Endothelial cell of umbilical vein (primary cell): Measurements from ENCODE around the gene PRRT1. TPM values are rescaled to one million over a fixed set of nuclear protein-coding genes. Genes with fewer than 3 reads are reported as not detected.

Source experiments
- BruUV-seq: library from RNA; stranded (reverse); fragments of 400-500 nt; replicated peaks from 2 replicates; lab custom pipeline; 2021; lab: Mats Ljungman, UMichigan
- CTCF ChIA-PET: fragments of 300-600, 350-600 bp; sonication (Branson Sonifier 250); formaldehyde crosslinking; loops from one replicate; lab custom pipeline; 2021; ENCODE audit warnings: antibody characterized with exemption, inconsistent platforms; lab: Charles Lee
- POLR2A ChIA-PET: fragments of 300-600, 350-600 bp; sonication (Branson Sonifier 250); formaldehyde crosslinking; loops from one replicate; lab custom pipeline; 2021; ENCODE audit warnings: antibody characterized with exemption, inconsistent platforms; lab: Charles Lee
- DNase-seq: peaks from one replicate; pipeline ENCODE4 v3.0.0-alpha.2; 2011; ENCODE audit warnings: low read depth, low spot score
- FAIRE-seq: peaks from 2 replicates; lab custom pipeline; 2011; peaks lifted over from hg19 to GRCh38; lab: Jason Lieb, UNC
- H2AFZ ChIP-seq: 2 replicates; pipeline ENCODE4 v1.6.0; 2012; ENCODE audit warnings: low read depth, low read length, control low read depth, inconsistent platforms
- H3K27ac ChIP-seq: 2 replicates; pipeline ENCODE4 v1.5.1; 2011; ENCODE audit warnings: low read depth, mild to moderate bottlenecking, control low read depth, low read length, moderate library complexity; ENCODE audit not compliant: insufficient read depth
- H3K27me3 ChIP-seq, 2 experiments: 2 replicates each; pipeline versions ENCODE4 v1.6.0 to v1.6.1; 2011; ENCODE audit warnings: low read length in 2 of 2, mixed read lengths in 1 of 2; ENCODE audit not compliant: control insufficient read depth in 2 of 2, insufficient read depth in 2 of 2
- H3K36me3 ChIP-seq, 2 experiments: 2 replicates in 1 of 2; 3 replicates in 1 of 2; pipeline ENCODE4 v1.5.1; 2011; ENCODE audit warnings: low read length in 2 of 2, mild to moderate bottlenecking in 1 of 2, moderate library complexity in 1 of 2; ENCODE audit not compliant: control insufficient read depth in 2 of 2, insufficient read depth in 2 of 2; ENCODE audit errors: extremely low read depth in 1 of 2
- H3K4me1 ChIP-seq: 3 replicates; pipeline ENCODE4 v1.5.1; 2011; ENCODE audit warnings: mild to moderate bottlenecking, low read length; ENCODE audit not compliant: control insufficient read depth, insufficient read depth; ENCODE audit errors: extremely low read depth
- H3K4me2 ChIP-seq: 2 replicates; pipeline ENCODE4 v1.6.1; 2011; ENCODE audit warnings: low read length, control low read depth, mixed read lengths; ENCODE audit not compliant: insufficient read depth
- H3K4me3 ChIP-seq, 3 experiments: fragments of 200-600 bp in 1 of 3; sonication (generic), shearing (Covaris generic) in 1 of 3; replicated peaks in 1 of 3; 2 replicates each; pipeline ENCODE4 v1.5.1; 2011 to 2016; ENCODE audit warnings: control low read depth in 3 of 3, low read length in 3 of 3, mild to moderate bottlenecking in 2 of 3, inconsistent platforms in 1 of 3, low read depth in 1 of 3, moderate library complexity in 1 of 3; ENCODE audit not compliant: insufficient read depth in 1 of 3
- H3K79me2 ChIP-seq: 2 replicates; pipeline ENCODE4 v1.6.0; 2012; ENCODE audit warnings: low read length, inconsistent platforms; ENCODE audit not compliant: control insufficient read depth, insufficient read depth
- H3K9ac ChIP-seq: replicated peaks from 2 replicates; pipeline ENCODE3; 2011; ENCODE audit warnings: low read length, control low read depth; ENCODE audit not compliant: insufficient read depth; ENCODE audit errors: extremely low read depth
- H3K9me1 ChIP-seq: replicated peaks from 3 replicates; pipeline ENCODE4 v1.6.0; 2011; ENCODE audit warnings: mild to moderate bottlenecking, low read length; ENCODE audit not compliant: control insufficient read depth, insufficient read depth; ENCODE audit errors: extremely low read depth
- H3K9me3 ChIP-seq: replicated peaks from 2 replicates; pipeline ENCODE4 v1.5.1; 2012; ENCODE audit warnings: low read length, inconsistent platforms; ENCODE audit not compliant: control insufficient read depth, insufficient read depth
- H4K20me1 ChIP-seq: replicated peaks from 2 replicates; pipeline ENCODE3; 2011; ENCODE audit warnings: mild to moderate bottlenecking, low read length; ENCODE audit not compliant: control insufficient read depth, insufficient read depth; ENCODE audit errors: extremely low read depth
- GATA2 ChIP-seq: IDR thresholded peaks from 2 replicates; pipeline ENCODE4 v1.7.0; 2011; ENCODE audit warnings: low read depth, mild to moderate bottlenecking, moderate library complexity, mixed read lengths, low read length; ENCODE audit not compliant: insufficient read length, insufficient read depth
- JUN ChIP-seq: IDR thresholded peaks from 2 replicates; pipeline ENCODE4 v1.6.1; 2011; ENCODE audit warnings: borderline replicate concordance, low read depth; ENCODE audit not compliant: insufficient read length, insufficient read depth
- MAX ChIP-seq: IDR thresholded peaks from 2 replicates; pipeline ENCODE4 v1.6.1; 2011; ENCODE audit not compliant: insufficient read depth, insufficient read length
- MYC ChIP-seq: IDR thresholded peaks from one replicate; pipeline ENCODE4 v1.6.1; 2011; ENCODE audit warnings: mild to moderate bottlenecking, low read depth, low read length
- POLR2A ChIP-seq: IDR thresholded peaks from 2 replicates; pipeline ENCODE4 v1.6.1; 2012; ENCODE audit warnings: low read depth, mild to moderate bottlenecking, control low read depth, low read length
- POLR2AphosphoS5 ChIP-seq: IDR thresholded peaks from 2 replicates; pipeline ENCODE4 v1.6.1; 2012; ENCODE audit warnings: low read depth, mild to moderate bottlenecking, control low read depth, low read length, moderate library complexity; ENCODE audit not compliant: insufficient read depth
- dilution Hi-C: fragments of 300-500 bp; cut with MboI; formaldehyde crosslinking; loops from one replicate; pipeline ENCODE4 v1.15.0; 2019; ENCODE audit warnings: low sequenced_read_pairs; ENCODE audit not compliant: extremely low pct_ligation_motif_present
- intact Hi-C: fragments of 100-400 bp; cut with micrococcal nuclease; formaldehyde crosslinking; loops from one replicate; pipeline ENCODE4 v1.10.0; 2022
- polyA plus RNA-seq, 4 experiments: library from polyadenylated mRNA; depleted of rRNA in 3 of 4; stranded (reverse) in 3 of 4; unstranded in 1 of 4; fragments of >200 nt; gene quantifications; 2 replicates each; pipeline versions ENCODE4 v1.2.1 to v1.2.3, GENCODE V29; 2011 to 2012; ENCODE audit warnings: missing spikeins in 1 of 4
- total RNA-seq: library from RNA; stranded (reverse); gene quantifications from 2 replicates; pipeline ENCODE4 v1.2.3, GENCODE V29; 2021

The PRRT1 gene
- total and polyA plus RNA-seq, 2 donors (not counting 3 experiments of a cell fraction or from before 2014, with no cell fraction given) = 0.55 to 1.3 TPM

- FAIRE-seq (peak; percentile 72), DNase-seq (peak; percentile 57)
- Histone ChIP-seq H3K36me3 (peaks cover 0 to 5% of the 10 kb centered on the region in 2 experiments), H3K9me3 (no peaks in the 10 kb centered on the region), H3K4me3 (peak within 1 kb of the TSS in 2 of 3 experiments; percentile 15 to 17), H3K4me1 (peaks cover 50% of the 10 kb centered on the region), H3K9ac (peak within 1 kb of the TSS; percentile 64), H3K9me1 (no peaks in the 10 kb centered on the region), H3K27me3 (no peaks in the 10 kb centered on the region), H3K79me2 (peaks cover 22% of the 10 kb centered on the region), H2AFZ (peak within 1 kb of the TSS; percentile 53), H4K20me1 (no peaks in the 10 kb centered on the region), H3K27ac (peak within 1 kb of the TSS; percentile 78), H3K4me2 (peak within 1 kb of the TSS; percentile 76)
- no peak for TF ChIP-seq MYC
- peak; percentile 62 for TF ChIP-seq POLR2A
- peak; percentile 44 for TF ChIP-seq POLR2AphosphoS5
- no peak for TF ChIP-seq JUN
- TF ChIP-seq GATA2 = no peak
- no peak for TF ChIP-seq MAX
- intact Hi-C loops (loop anchor here (10.0 kb wide), 2 partner anchors 148 to 528 kb away; partner anchors contain the start of genes C6orf47, CSNK2B, GPANK1 and LY6G5B), dilution Hi-C loops (no loop called here)
- ChIA-PET POLR2A (no interaction called here), CTCF (interaction anchor here (0.7 to 1.3 kb wide), 5 partner anchors 13 to 77 kb away, joined by 3 to 9 read pairs (median 3); partner anchors contain the start of gene FKBPL)
- BruUV-seq = no TSS peak
These were observed 40.9 kb upstream of the PRRT1 start, which contains the start of gene GPSM3 for GRCh38 chr6:32192608-32193039. TSS of gene GPSM3 (minus strand) at chr6:32192643. CDS start at chr6:32192513, 130 bp downstream.
